IMR-90 (cell line): ENCODE results near the gene RAB25. TPM values are rescaled to one million over a fixed set of nuclear protein-coding genes. Genes with fewer than 3 reads are reported as not detected.

Experiments
- ATAC-seq: fragments of 200-7000 bp; cut with Tn5 transposase; 2 replicates; pipeline ENCODE4 v1.9.1; 2020; ENCODE audit warnings: low read depth, mild to moderate bottlenecking, moderate library complexity
- BruUV-seq: library from RNA; stranded (reverse); fragments of 400-500 nt; replicated peaks from 2 replicates; lab custom pipeline; 2021; lab: Mats Ljungman, UMichigan
- CTCF ChIA-PET: fragments of 300-600 bp; formaldehyde crosslinking; extraction: SDS; loops from one replicate; lab custom pipeline; 2021; ENCODE audit warnings: antibody characterized with exemption; lab: Yijun Ruan, JAX
- POLR2A ChIA-PET: fragments of 300-600 bp; sonication (Branson Sonifier 250); formaldehyde crosslinking; loops from one replicate; lab custom pipeline; 2022; ENCODE audit warnings: antibody characterized with exemption; ENCODE audit not compliant: unreplicated experiment; lab: Charles Lee
- DNase-seq: peaks from one replicate; pipeline ENCODE4 v3.0.0; 2013
- H2AFZ ChIP-seq: replicated peaks from 2 replicates; pipeline ENCODE3; 2013; ENCODE audit warnings: low read length, mild to moderate bottlenecking; ENCODE audit not compliant: poor library complexity
- H2AK5ac ChIP-seq: 2 replicates; pipeline ENCODE4 v1.6.1; 2013; ENCODE audit warnings: low read depth, low read length, inconsistent platforms
- H2AK9ac ChIP-seq: replicated peaks from 2 replicates; pipeline ENCODE3; 2013; ENCODE audit warnings: mild to moderate bottlenecking, low read depth, low read length, moderate library complexity; ENCODE audit not compliant: poor library complexity
- H2BK120ac ChIP-seq: 2 replicates; pipeline ENCODE4 v1.6.1; 2013; ENCODE audit warnings: low read depth, low read length, inconsistent platforms
- H2BK15ac ChIP-seq: 3 replicates; pipeline ENCODE4 v1.6.1; 2013; ENCODE audit warnings: low read depth, low read length, inconsistent platforms
- H2BK20ac ChIP-seq: 2 replicates; pipeline ENCODE4 v1.6.1; 2013; ENCODE audit warnings: low read depth, mild to moderate bottlenecking, inconsistent platforms, low read length, moderate library complexity
- H2BK5ac ChIP-seq: 2 replicates; pipeline ENCODE4 v1.6.1; 2013; ENCODE audit warnings: mild to moderate bottlenecking, low read depth, low read length, inconsistent platforms; ENCODE audit not compliant: poor library complexity, severe bottlenecking
- H3K14ac ChIP-seq: replicated peaks from 2 replicates; pipeline ENCODE4 v1.6.1; 2013; ENCODE audit warnings: low read depth, low read length, inconsistent platforms
- H3K18ac ChIP-seq: 2 replicates; pipeline ENCODE4 v1.6.1; 2013; ENCODE audit warnings: low read depth, low read length, control low read depth
- H3K23ac ChIP-seq: 2 replicates; pipeline ENCODE4 v1.6.1; 2013; ENCODE audit warnings: low read depth, low read length, inconsistent platforms
- H3K27ac ChIP-seq: 2 replicates; pipeline ENCODE4 v1.5.1; 2013; ENCODE audit warnings: mild to moderate bottlenecking, control low read depth, low read length; ENCODE audit not compliant: insufficient read depth
- H3K27me3 ChIP-seq: 2 replicates; pipeline ENCODE4 v1.6.1; 2013; ENCODE audit warnings: low read length; ENCODE audit not compliant: control insufficient read depth, insufficient read depth
- H3K36me3 ChIP-seq: 2 replicates; pipeline ENCODE4 v1.6.1; 2013; ENCODE audit warnings: low read length, mixed read lengths; ENCODE audit not compliant: control insufficient read depth, insufficient read depth
- H3K4ac ChIP-seq: 2 replicates; pipeline ENCODE4 v1.6.1; 2013; ENCODE audit warnings: low read depth, low read length, inconsistent platforms
- H3K4me1 ChIP-seq: 2 replicates; pipeline ENCODE4 v1.6.1; 2013; ENCODE audit warnings: low read length, mixed read lengths; ENCODE audit not compliant: control insufficient read depth, insufficient read depth
- H3K4me2 ChIP-seq: 2 replicates; pipeline ENCODE4 v1.6.1; 2013; ENCODE audit warnings: low read depth, mild to moderate bottlenecking, control low read depth, low read length, moderate library complexity
- H3K4me3 ChIP-seq: 2 replicates; pipeline ENCODE4 v1.5.1; 2013; ENCODE audit warnings: low read depth, mild to moderate bottlenecking, control low read depth, low read length, moderate library complexity; ENCODE audit not compliant: insufficient read depth
- H3K56ac ChIP-seq: 2 replicates; pipeline ENCODE4 v1.6.1; 2013; ENCODE audit warnings: low read length, inconsistent platforms; ENCODE audit not compliant: insufficient read depth; ENCODE audit errors: extremely low read depth
- H3K79me1 ChIP-seq, 2 experiments: 2 replicates each; pipeline ENCODE4 v1.6.1; 2013; ENCODE audit warnings: low read length in 2 of 2, inconsistent platforms in 1 of 2, low read depth in 1 of 2
- H3K9ac ChIP-seq: 2 replicates; pipeline ENCODE4 v1.6.1; 2013; ENCODE audit warnings: low read depth, low read length, control low read depth
- H3K9me1 ChIP-seq: 2 replicates; pipeline ENCODE4 v1.6.1; 2013; ENCODE audit warnings: low read length, inconsistent platforms; ENCODE audit not compliant: insufficient read depth
- H3K9me3 ChIP-seq: 2 replicates; pipeline ENCODE4 v1.6.1; 2013; ENCODE audit warnings: low read length; ENCODE audit not compliant: control insufficient read depth, insufficient read depth
- H4K20me1 ChIP-seq: 2 replicates; pipeline ENCODE4 v1.6.1; 2013; ENCODE audit warnings: low read length, inconsistent platforms; ENCODE audit not compliant: insufficient read depth
- H4K5ac ChIP-seq: 2 replicates; pipeline ENCODE4 v1.6.1; 2013; ENCODE audit warnings: mild to moderate bottlenecking, low read depth, low read length, control low read depth
- H4K8ac ChIP-seq, 2 experiments: 2 replicates each; pipeline ENCODE4 v1.6.1; 2013; ENCODE audit warnings: low read depth in 2 of 2, low read length in 2 of 2, control low read depth in 1 of 2, inconsistent platforms in 1 of 2
- H4K91ac ChIP-seq: 2 replicates; pipeline ENCODE4 v1.6.1; 2013; ENCODE audit warnings: low read depth, low read length, inconsistent platforms; ENCODE audit not compliant: insufficient read depth
- BHLHE40 ChIP-seq: fragments of 150-350 bp; IDR thresholded peaks from 2 replicates; pipeline ENCODE4 v1.6.1; 2016; ENCODE audit warnings: mild to moderate bottlenecking, low read depth, low read length
- CEBPB ChIP-seq: IDR thresholded peaks from 2 replicates; pipeline ENCODE4 v1.6.1; 2012; ENCODE audit warnings: low read depth, low read length, improper control_type of control experiment
- CHD1 ChIP-seq: IDR thresholded peaks from 2 replicates; pipeline ENCODE4 v1.6.1; 2012; ENCODE audit warnings: low read depth, low read length, improper control_type of control experiment
- CTCF ChIP-seq: conservative IDR thresholded peaks from 2 replicates; pipeline ENCODE4 v1.5.1; 2012; ENCODE audit warnings: mild to moderate bottlenecking, low read depth, low read length, improper control_type of control experiment
- ELK1 ChIP-seq: fragments of 150-350 bp; IDR thresholded peaks from 2 replicates; pipeline ENCODE4 v1.6.1; 2016; ENCODE audit warnings: low read depth, mild to moderate bottlenecking, low read length, moderate library complexity, borderline replicate concordance
- FOS ChIP-seq: fragments of 150-350 bp; IDR thresholded peaks from 2 replicates; pipeline ENCODE4 v1.6.1; 2016; ENCODE audit warnings: low read depth, low read length
- MAFK ChIP-seq: IDR thresholded peaks from 2 replicates; pipeline ENCODE4 v1.6.1; 2012; ENCODE audit warnings: low read depth, low read length, improper control_type of control experiment
- MAZ ChIP-seq: IDR thresholded peaks from 2 replicates; pipeline ENCODE4 v1.6.1; 2012; ENCODE audit warnings: low read depth, mild to moderate bottlenecking, low read length, improper control_type of control experiment, moderate library complexity, borderline replicate concordance
- MXI1 ChIP-seq: IDR thresholded peaks from 2 replicates; pipeline ENCODE4 v1.6.1; 2012; ENCODE audit warnings: low read depth, mild to moderate bottlenecking, low read length, moderate library complexity, borderline replicate concordance
- NFE2L2 ChIP-seq: fragments of 150-350 bp; IDR thresholded peaks from 2 replicates; pipeline ENCODE4 v1.6.1; 2016; ENCODE audit warnings: low read depth, mild to moderate bottlenecking, low read length
- POLR2A ChIP-seq: IDR thresholded peaks from 2 replicates; pipeline ENCODE4 v1.6.1; 2012; ENCODE audit warnings: mild to moderate bottlenecking, low read depth, low read length
- RAD21 ChIP-seq: IDR thresholded peaks from 2 replicates; pipeline ENCODE4 v1.6.1; 2012; ENCODE audit warnings: low read length, improper control_type of control experiment
- RCOR1 ChIP-seq: IDR thresholded peaks from 2 replicates; pipeline ENCODE4 v1.6.1; 2012; ENCODE audit warnings: mild to moderate bottlenecking, low read length, improper control_type of control experiment; ENCODE audit not compliant: insufficient replicate concordance
- RFX5 ChIP-seq: IDR thresholded peaks from 2 replicates; pipeline ENCODE4 v1.8.0; 2012; ENCODE audit warnings: low read depth, mild to moderate bottlenecking, low read length, moderate library complexity
- SMC3 ChIP-seq: fragments of 150-350 bp; IDR thresholded peaks from 2 replicates; pipeline ENCODE4 v1.6.1; 2016; ENCODE audit warnings: low read depth, mild to moderate bottlenecking, antibody characterized with exemption, low read length, moderate library complexity
- USF2 ChIP-seq: fragments of 150-350 bp; IDR thresholded peaks from 2 replicates; pipeline ENCODE4 v1.6.1; 2017; ENCODE audit warnings: mild to moderate bottlenecking, antibody characterized with exemption, low read length, low read depth
- WGBS, 2 experiments: methylation state at CpG; one replicate each; pipeline versions ENCODE4 v1.1.5 to v1.1.7; 2013; ENCODE audit warnings: missing lambda C conversion rate in 2 of 2; ENCODE audit not compliant: insufficient read length in 1 of 2; ENCODE audit errors: extremely low coverage in 2 of 2; 5-methylcytosine and 5-hydroxymethylcytosine counted together
- dilution Hi-C: fragments of 300-500 bp; cut with HindIII; formaldehyde crosslinking; loops from one replicate; pipeline ENCODE4 v1.14.3; 2018; ENCODE audit warnings: low sequenced_read_pairs; ENCODE audit not compliant: unreplicated experiment
- in situ Hi-C: fragments of 300-500 bp; cut with MboI; formaldehyde crosslinking; loops from 3 replicates; pipeline ENCODE4 v1.14.3; 2019; ENCODE audit warnings: low sequenced_read_pairs, inconsistent platforms, mixed read lengths
- intact Hi-C: fragments of 100-400 bp; cut with micrococcal nuclease; formaldehyde crosslinking; loops from 2 replicates; pipeline ENCODE4 v1.10.0; 2022
- polyA plus RNA-seq, 3 experiments: library from polyadenylated mRNA; depleted of rRNA; stranded (reverse); fragments of >200 nt; gene quantifications; 2 replicates each; pipeline ENCODE4 v1.2.3, GENCODE V29; 2012; ENCODE audit warnings: low replicate concordance in 1 of 3
- total RNA-seq: library from RNA; depleted of rRNA; stranded (reverse); fragments of >200 nt; gene quantifications from 2 replicates; pipeline ENCODE4 v1.2.3, GENCODE V29; 2012

The RAB25 gene
- total and polyA plus RNA-seq, 2 of the 4 experiments (the other 2 are of a cell fraction) = not detected

GRCh38 chr1:156078728-156079127 is 17.8 kb downstream of the RAB25 start:
- Histone ChIP-seq H2BK15ac (no peak overlapping the region), H3K18ac (no peak overlapping the region), H4K8ac (0 out of 4 replicates have a peak overlapping the region, but pooled peaks of 1 of the 2 experiments have one; percentile 22), H3K14ac (no peak overlapping the region), H2AFZ (no peak overlapping the region), H4K20me1 (peaks cover 38% of the 10 kb centered on the region), H2AK9ac (peak overlapping the region; percentile 17), H3K9me1 (peaks cover 10% of the 10 kb centered on the region), H3K4ac (no peak overlapping the region; the same call in 1 of the 2 replicates), H2AK5ac (0 out of 2 replicates have a peak overlapping the region, but pooled peaks have one; percentile 53), H2BK20ac (no peak overlapping the region), H2BK5ac (no peak overlapping the region), H3K4me3 (no peak overlapping the region), H3K27me3 (no peaks in the 10 kb centered on the region), H2BK120ac (no peak overlapping the region), H3K4me2 (peak overlapping the region; percentile 51; the same call in 1 of the 2 replicates), H3K9ac (no peak overlapping the region), H3K36me3 (peaks cover 33% of the 10 kb centered on the region), H3K4me1 (peaks cover 20% of the 10 kb centered on the region), H3K23ac (peak overlapping the region; percentile 73), H4K5ac (no peak overlapping the region), H3K9me3 (no peaks in the 10 kb centered on the region), H4K91ac (no peak overlapping the region), H3K56ac (no peak overlapping the region), H3K79me1 (peaks cover 34 to 85% of the 10 kb centered on the region in 2 experiments), H3K27ac (no peak overlapping the region)
- intact Hi-C loops (no loop called here), in situ Hi-C loops (no loop called here), dilution Hi-C loops (no loop called here)
- BruUV-seq = no TSS peak
- WGBS, 2 experiments = 54% methylated on average over 2 of the region's 5 CpGs; no CpG with 5 or more reads in 1 of the 2 experiments
- ChIA-PET CTCF (no interaction called here), POLR2A (no interaction called here)
- TF ChIP-seq FOS (no peak), USF2 (no peak), RCOR1 (no peak), MXI1 (no peak), CHD1 (no peak), NFE2L2 (no peak), BHLHE40 (no peak), RFX5 (no peak), CTCF (no peak), ELK1 (no peak), SMC3 (no peak), RAD21 (no peak), MAZ (no peak), CEBPB (no peak), MAFK (no peak), POLR2A (no peak)
- no peak for ATAC-seq
- DNase-seq = no peak
